GM21381 (cell line): Measurements from ENCODE around the gene NAAA.
"Not testable (repeated sequence)": the region's sequence is repeated elsewhere in the genome, so short reads cannot be mapped to it uniquely, and the experiment has no call there.

ENCODE experiments used
- ATAC-seq: cut with Tn5 transposase; IDR thresholded peaks from one replicate; pipeline ENCODE4 v1.9.1; 2021; ENCODE audit warnings: mild to moderate bottlenecking, moderate library complexity; ENCODE audit not compliant: unreplicated experiment

NAAA gene

DNA sequence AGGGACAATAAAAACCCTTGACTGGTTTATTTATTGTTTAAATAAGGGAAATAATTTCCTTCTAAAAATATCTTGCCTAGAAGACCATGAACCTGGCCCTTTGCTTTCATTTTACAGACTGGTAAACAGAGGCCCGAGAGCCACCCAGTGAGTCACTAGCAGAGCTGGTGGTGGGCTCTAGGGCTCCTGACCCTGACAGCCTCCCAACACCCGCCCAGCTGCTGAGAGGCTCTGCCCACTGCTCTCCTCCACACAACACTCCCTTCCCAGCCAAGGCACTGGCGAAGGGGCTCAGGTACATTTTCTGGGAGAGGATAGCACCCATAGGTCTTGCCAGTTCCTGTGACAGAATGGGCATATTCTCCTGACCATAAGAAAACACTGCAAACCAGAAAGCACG is 20.5 kb downstream of the NAAA start:
- ATAC-seq = no peak

DNA sequence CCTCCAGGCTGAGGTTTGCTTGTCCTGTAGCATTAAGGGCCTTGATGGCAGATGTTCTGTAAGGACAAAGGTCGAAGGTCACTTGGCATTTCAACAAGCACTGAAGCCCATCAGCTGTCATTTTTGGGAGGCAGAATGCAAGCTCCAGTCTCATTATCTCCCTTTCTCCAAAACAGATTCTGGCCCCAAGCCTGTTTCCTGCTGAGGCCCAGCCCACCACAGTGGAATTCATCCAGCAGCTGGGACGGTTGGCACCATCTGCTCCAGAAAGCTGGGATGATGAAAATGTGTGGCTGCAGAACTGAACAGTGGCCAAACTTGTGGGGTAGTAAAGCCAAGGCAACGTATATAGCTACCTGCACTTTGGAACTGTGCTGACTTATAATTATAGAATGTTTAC is 20.9 kb downstream of the NAAA start:
- no peak for ATAC-seq

DNA sequence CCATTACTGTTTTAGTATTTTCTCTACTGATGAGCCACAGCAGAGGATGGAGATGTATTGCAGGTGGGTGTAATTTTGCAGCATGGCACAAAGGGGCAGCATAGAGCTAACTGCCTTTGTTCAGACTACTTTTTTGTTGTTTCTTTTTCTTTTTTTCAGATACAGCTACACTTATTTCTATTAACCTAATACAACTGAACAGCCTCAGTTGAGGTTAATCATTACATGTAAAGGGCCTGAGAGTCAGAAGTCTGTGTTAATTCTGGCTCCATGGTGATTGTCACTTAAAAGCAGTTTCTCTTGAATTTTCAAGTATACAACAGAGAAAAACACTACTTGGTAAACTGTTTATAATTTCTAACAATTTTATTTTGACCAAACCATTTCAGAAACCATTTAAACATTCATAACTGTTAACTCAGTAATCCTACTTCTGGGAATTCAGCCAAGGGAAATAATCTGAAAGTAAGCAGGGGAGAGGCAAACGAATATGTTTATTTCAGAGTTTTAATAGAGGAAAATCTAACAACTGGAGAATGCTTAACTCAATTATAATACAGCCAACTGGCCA is 24.6 kb downstream of the NAAA start:
- no peak for ATAC-seq

- ATAC-seq = no peak
These were observed 27.8 kb downstream of the NAAA start for GRCh38 chr4:75912968-75913367.

DNA sequence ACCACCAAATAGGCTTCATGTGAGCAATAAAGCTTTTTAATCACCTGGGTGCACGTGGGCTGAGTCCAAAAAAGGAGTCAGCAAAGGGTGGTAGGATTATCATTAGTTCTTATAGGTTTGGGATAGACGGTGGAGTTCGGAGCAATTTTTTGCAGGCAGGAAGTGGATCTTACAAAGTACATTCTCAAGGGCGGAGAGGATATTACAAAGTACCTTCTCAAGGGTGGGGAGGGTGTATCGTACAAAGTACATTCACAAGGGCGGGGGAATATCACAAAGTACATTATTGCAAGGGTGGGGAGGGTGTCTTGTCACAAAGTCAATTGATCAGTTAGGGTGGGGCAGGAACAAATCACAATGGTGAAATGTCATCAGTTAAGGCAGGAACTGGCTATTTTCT is 30.0 kb downstream of the NAAA start:
- ATAC-seq = not testable (repeated sequence)

DNA sequence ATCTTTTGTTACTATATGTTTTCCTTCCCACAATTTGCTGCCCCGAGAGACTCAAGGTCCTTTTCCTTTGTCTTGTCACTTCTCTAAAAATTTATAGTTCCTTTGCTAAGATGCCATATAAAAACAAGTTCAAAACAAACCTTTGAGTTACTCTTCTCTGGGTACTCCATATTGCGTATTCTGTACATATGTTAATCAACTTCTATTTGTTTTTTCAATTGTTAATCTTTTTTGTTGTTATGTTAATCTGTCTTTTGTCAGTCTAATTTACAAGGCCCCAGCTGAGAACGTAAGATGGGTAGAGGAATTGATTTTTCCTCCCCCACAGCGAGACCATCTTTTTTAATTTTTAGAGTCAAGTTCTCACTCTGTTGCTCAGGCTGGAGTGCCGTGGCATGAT is 31.4 kb downstream of the NAAA start:
- no peak for ATAC-seq

DNA sequence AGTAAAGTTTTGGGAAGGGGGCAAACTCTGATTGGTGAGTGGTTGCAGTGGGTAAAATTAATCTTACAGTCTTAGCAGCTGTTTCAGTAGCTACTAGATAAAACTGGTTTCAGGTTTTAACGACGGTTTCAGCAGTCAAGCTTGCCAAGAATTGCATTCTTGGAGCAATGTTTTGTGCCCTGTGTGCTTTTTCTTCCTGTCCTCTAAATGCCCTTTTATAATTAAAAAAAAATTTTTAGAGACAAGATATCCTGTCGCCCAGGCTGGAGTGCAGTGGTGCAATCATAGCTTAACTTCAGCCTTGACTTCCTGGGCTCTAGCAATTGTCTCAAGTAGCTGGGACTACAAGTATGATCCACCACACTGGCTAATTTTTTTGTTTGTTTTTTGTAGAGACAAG is 32.3 kb downstream of the NAAA start:
- ATAC-seq = no peak

DNA sequence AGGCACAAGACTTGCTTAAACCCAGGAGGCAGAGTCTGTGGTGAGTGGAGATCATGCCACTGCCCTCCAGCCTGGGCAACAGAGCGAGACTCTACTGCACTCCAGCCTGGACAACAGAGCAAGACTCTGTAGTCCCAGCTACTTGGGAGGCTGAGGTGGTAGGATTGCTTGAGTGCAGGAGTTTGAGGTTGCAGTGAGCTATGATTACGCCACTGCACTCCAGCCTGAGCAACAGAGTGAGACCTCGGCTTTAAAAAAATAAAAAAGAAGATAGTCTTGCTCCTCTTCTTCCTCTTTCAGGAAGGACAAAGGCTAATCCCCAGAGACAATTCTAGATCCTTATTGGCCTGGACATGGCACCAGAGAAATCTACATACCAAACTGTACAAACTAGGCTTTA is 32.8 kb downstream of the NAAA start:
- ATAC-seq = no peak

GRCh38 chr4:75904076-75904475 is 36.7 kb downstream of the NAAA start:
- no peak for ATAC-seq

DNA sequence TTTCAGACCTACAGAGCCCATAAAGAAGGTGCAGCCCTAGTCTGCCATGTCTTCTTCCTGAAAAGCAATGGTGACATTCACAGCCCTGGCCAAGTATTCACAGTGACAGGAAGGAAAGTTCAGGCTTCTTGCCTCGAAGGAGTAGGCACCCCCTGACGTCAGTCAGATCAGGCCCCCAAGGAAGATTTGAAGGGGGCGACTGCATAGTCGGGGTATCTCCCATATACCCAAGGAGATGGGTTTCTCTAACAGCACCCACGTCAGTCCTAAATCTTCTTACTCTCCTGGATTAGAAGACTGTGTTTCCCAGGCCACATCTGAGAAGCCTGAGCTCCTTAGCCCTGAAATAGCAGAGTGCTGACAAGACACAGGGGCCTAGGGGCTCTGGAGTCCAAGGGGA is 38.5 kb downstream of the NAAA start, which contains the start of gene PPEF2:
Gene PPEF2 (minus strand): TSS at position 101 of the 400 bp plus-strand sequence. CDS start 6,127 bp downstream, outside the sequence.
- ATAC-seq = no peak

DNA sequence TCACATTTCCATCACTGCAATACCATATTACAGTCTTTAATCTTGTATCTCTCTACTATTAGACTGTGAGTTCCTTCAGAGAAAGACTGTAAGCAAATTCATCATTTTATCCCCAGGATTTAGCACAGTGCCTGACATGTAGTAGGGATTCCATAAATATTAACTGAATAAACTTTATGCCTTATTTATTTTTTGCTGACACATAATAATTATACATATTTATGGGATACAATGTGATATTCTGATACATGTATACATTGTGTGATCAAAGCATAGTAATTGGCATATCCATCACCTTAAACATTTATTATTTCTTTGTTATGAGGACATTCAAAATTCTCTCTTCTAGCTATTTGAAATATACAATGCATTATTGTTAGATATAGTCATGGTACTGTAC is 42.3 kb downstream of the NAAA start:
- ATAC-seq = no peak

DNA sequence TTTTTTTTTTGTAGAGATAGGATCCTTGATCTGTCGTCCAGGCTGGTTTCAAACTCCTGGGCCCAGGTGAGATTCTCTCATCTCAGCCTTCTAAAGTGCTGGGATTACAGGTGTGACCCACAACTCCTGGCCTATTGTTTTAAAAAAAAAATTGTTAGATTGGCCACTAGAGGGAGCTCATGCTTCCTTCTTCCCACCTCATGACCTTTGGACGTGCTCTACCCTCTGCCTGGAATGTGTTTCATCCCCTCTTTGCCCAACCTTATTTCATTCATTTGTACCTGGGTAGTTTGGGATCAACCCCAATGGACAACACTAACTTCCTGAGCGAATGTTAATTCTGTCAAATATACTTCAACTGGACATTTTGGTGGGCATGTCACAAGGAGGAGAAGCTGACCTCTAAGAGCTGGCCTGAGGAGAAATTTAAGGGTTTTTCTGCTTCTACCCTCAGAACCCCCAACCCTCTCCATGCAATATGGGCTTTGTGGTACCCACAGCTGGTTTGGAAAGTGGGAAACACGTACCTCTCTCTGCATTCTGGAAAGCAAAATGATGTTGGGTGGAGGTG is 45.0 kb downstream of the NAAA start:
- ATAC-seq = no peak

- no peak for ATAC-seq
These were observed 48.3 kb downstream of the NAAA start for GRCh38 chr4:75892508-75892907.

DNA sequence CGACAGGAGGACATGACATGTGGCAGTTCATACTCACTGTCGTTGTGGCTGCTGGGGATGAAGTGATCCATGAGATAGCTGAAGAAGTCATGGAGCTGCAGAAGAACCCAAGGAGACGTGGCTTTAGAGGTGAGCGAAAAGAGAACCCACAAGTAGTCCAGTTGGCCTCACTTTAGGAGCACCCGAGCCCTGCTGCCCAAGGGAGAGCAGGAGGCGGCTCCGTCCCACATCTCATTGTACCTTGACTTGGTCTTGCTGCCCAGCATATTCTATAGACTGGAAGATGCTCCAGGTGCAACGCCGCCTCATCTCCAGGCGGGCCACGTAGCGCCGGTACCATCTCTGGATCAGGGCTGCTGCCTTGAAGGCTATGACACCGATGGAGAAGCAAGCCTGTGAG is 49.2 kb downstream of the NAAA start:
- no peak for ATAC-seq

- ATAC-seq = no peak
These were observed 51.1 kb downstream of the NAAA start for GRCh38 chr4:75889537-75890199.

DNA sequence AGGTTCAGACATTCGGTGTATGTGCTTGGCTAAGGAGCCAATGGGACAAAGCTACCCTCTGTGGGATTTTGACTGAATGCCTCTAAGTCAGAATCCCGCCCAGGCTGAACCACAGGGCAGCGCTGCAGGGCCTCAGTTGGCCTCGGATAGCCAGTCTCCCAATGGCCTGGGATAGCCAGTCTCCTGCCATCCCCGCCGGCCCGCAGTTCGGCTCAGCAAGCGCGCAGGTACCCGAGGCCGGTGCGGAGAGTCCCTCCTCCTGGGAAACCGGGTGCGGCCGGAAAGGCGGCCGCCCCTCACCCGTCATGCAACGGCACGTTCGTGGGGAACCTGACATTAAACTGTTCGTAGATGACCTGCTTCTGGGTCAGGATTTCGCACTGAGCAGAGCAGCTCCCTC is 54.7 kb downstream of the NAAA start:
- no peak for ATAC-seq

DNA sequence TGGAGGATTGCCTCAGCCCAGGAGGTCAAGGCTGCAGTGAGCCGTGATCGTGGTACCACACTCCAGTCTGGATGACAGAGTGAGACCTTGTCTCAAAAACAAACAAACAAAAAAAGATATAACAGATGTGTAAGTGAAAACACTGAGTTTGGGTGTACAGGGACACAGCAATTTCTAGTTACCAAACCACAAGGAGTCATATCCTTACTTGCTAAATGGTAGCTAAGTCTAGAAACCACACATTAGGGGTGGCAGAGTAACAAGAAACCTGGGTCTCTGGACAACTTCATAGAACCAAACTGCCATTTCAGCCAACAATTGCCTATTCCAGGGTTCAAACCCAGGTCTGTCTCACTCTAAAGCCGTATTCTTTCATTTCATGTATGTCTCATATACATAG is 59.3 kb downstream of the NAAA start:
- no peak for ATAC-seq

DNA sequence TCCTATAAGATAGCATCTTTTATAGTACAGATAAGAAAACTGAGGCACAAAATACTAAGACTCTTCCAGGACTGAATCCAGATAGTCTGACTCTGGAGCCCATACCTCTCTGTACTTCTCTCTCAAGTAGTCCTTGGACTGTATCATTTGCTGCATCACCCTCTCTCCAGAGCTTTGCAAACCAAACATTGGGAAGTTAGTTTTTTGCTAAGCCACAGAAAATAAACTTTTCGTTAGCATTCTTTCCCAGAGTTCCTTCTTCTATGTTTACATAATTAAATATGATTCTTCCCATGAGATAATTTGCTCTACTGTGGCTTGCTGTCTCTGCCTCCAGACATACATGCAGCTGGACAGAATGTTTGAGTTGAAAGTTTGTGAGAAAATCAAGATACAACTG is 60.5 kb downstream of the NAAA start:
- no peak for ATAC-seq

DNA sequence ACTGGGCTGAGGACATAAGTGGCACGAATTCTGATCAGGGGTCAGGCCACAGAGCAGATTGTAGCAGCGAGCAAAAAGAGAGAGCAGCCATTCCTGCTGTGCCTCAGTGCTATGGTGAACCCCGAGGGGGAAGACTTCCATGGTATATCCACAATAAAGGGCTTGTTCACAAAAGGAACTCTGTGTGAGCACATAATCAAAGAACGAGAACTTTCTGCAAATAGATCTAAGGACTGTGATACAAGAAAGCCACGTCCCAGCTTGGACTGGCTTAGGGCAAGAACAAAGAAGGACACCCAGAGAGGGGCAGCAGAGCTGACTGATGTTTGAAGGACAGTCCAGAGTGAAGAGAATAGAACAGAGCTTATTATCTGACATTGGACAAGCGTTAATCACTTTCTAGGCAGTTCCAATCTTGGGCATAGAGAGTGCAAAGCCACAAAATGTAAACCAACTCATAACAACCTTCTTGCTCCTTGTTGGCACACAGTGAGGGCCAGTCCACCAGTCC is 62.5 kb downstream of the NAAA start:
- no peak for ATAC-seq

GRCh38 chr4:75876218-75876617 is 64.6 kb downstream of the NAAA start:
- no peak for ATAC-seq

DNA sequence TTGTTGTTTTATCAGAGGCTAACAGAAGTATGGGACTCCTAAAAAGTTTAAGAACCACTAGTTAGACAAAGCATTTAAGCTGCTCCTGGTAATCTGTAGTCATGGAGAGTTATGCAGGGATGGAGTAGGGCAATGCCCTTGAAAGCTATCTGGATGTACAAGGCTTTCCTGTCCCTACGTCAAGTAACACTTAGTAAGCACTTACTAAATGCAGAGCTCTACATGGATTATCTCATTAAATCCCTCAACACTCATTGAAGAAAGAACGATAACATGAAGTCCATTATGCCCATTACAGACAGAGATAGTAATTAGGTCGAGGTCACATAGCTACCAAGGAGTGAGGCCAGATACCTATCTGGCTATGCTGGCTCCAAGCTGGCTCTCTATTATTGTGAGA is 71.7 kb downstream of the NAAA start:
- ATAC-seq = no peak

DNA sequence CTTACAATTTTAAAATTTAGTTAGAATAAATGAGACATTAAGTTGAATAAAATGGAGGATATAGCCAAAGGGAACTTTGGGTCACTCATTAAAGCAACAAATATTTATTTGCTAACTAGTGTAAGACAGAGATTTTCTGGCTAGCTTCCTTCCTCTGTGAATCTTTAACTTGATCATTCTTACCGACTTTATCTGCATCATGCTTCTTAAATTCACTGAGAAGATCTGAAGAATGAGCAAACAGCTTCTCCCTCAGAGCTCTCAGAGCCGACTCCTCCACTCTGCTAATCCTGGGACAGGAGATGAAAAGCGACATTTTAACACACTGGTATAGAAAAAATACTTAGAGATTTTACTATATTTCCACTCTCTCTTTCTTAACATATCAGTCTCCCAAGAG is 73.7 kb downstream of the NAAA start:
- ATAC-seq = no peak
